ENCODE measurements around the gene PRSS35. TPM values are rescaled to one million over a fixed set of nuclear protein-coding genes. Genes with fewer than 3 reads are reported as not detected.

Gene PRSS35
- total RNA-seq, 1 experiment from 2014 or later, result 1.7 TPM

DNA sequence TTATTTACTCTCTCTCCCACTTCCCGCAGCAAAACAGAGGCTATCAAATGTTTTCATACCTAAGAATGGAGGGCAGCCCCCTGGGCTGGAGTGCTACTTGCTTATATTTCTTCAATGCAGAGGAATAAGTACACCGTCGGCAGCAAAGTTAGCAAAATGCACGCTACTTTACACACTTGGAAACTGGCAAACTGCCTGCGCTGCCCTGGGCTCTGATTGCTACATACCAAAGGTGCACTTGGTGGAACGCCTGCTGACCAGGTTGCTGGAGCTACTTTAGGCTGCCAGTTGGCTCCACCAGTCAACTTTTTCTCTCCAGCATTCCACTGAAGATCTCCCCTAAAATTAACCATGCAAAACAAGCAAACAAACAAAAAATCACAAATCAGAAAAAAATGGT, 62.4 kb downstream of the PRSS35 start:
- Histone ChIP-seq H3K79me1 (ENCODE audit: insufficient read depth, low read depth, low read length, poor library complexity, severe bottlenecking) (no peaks in the 10 kb centered on the region), H4K5ac (ENCODE audit: insufficient read length, low read depth, low read length) (no peak overlapping the region), H2BK5ac (ENCODE audit: insufficient read length, low read length) (no peak overlapping the region), H3K14ac (ENCODE audit: insufficient read depth, low read length) (no peak overlapping the region), H3K9me3 (ENCODE audit: control insufficient read depth, low read depth, low read length) (no peaks in the 10 kb centered on the region), H3K27me3 (ENCODE audit: insufficient read depth, low read length) (no peaks in the 10 kb centered on the region), H2AFZ (ENCODE audit: low read length) (no peak overlapping the region), H3K9ac (ENCODE audit: extremely low read depth, insufficient read length, low read length) (no peak overlapping the region), H3K23ac (ENCODE audit: insufficient read length, low read depth, low read length) (no peak overlapping the region), H2BK120ac (ENCODE audit: low read depth, low read length, poor library complexity, severe bottlenecking) (no peak overlapping the region), H3K18ac (ENCODE audit: insufficient read length, low read depth, low read length) (no peak overlapping the region), H4K8ac (replicated peaks; ENCODE audit: insufficient read length, low read depth, low read length) (no peak overlapping the region), H3K79me2 (ENCODE audit: insufficient read depth, low read length) (no peaks in the 10 kb centered on the region), H2AK5ac (ENCODE audit: insufficient read length, low read length) (no peak overlapping the region), H3K27ac (ENCODE audit: insufficient read length, low read depth, low read length) (no peak overlapping the region), H3T11ph (ENCODE audit: low read length) (no peak overlapping the region), H3K4me2 (ENCODE audit: insufficient read depth, insufficient read length, low read length) (no peak overlapping the region), H3K4me1 (ENCODE audit: insufficient read depth, low read length) (no peaks in the 10 kb centered on the region), H4K20me1 (ENCODE audit: control insufficient read depth, insufficient read depth, insufficient read length) (no peaks in the 10 kb centered on the region), H3K56ac (ENCODE audit: insufficient read length, low read depth, low read length) (no peak overlapping the region), H3K4ac (ENCODE audit: low read depth, low read length) (no peak overlapping the region), H2BK20ac (ENCODE audit: low read depth, low read length, poor library complexity, severe bottlenecking) (no peak overlapping the region), H4K91ac (ENCODE audit: insufficient read length, low read depth, low read length) (no peak overlapping the region), H2BK12ac (ENCODE audit: insufficient read length, low read depth, low read length) (no peak overlapping the region), H2BK15ac (ENCODE audit: low read depth, low read length) (no peak overlapping the region), H3K23me2 (ENCODE audit: insufficient read length, low read depth, low read length, poor library complexity, severe bottlenecking) (no peaks in the 10 kb centered on the region)
- no CpG with 5 or more reads among the region's 6 CpGs for WGBS (ENCODE audit: extremely low coverage, insufficient read length, low lambda C conversion rate)
- Mint-ChIP-seq H3K27me3 (ENCODE audit: low read depth) (no peaks in the 10 kb centered on the region), H3K27ac (no peak overlapping the region; a peak in 1 of 7 replicates), H3K4me1 (peaks cover 4 to 6% of the 10 kb centered on the region in 2 experiments), H3K4me3 (no peak overlapping the region), H3K9me3 (peaks cover 5 to 10% of the 10 kb centered on the region in 2 experiments), H3K36me3 (ENCODE audit: insufficient read depth in 1 of 3, low read depth in 3 of 3) (peaks cover 2 to 9% (median 2%) of the 10 kb centered on the region in 3 experiments; a peak in 4 of 7 replicates)
- TF ChIP-seq, protein P1, sequence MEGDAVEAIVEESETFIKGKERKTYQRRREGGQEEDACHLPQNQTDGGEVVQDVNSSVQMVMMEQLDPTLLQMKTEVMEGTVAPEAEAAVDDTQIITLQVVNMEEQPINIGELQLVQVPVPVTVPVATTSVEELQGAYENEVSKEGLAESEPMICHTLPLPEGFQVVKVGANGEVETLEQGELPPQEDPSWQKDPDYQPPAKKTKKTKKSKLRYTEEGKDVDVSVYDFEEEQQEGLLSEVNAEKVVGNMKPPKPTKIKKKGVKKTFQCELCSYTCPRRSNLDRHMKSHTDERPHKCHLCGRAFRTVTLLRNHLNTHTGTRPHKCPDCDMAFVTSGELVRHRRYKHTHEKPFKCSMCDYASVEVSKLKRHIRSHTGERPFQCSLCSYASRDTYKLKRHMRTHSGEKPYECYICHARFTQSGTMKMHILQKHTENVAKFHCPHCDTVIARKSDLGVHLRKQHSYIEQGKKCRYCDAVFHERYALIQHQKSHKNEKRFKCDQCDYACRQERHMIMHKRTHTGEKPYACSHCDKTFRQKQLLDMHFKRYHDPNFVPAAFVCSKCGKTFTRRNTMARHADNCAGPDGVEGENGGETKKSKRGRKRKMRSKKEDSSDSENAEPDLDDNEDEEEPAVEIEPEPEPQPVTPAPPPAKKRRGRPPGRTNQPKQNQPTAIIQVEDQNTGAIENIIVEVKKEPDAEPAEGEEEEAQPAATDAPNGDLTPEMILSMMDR (conservative IDR thresholded peaks at IDR 0.05), result no peak
- no peak for DNase-seq

Other genes with a start within 250 kb of the PRSS35 start
- 7.8 and 7.9 TPM in 2 replicates for gene ME1, start 81.5 kb upstream of the PRSS35 start, total RNA-seq (2021)
- gene SNAP91, start 196.6 kb downstream of the PRSS35 start, total RNA-seq (2021), result 1.3 and 1.4 TPM in 2 replicates